ENCODE measurements around the gene PHF14. TPM values are rescaled to one million over a fixed set of nuclear protein-coding genes. Genes with fewer than 3 reads are reported as not detected.

The PHF14 gene
- total RNA-seq, 4 donors from 2014 or later: 25.3 to 52.6 (median 29.1) TPM

DNA sequence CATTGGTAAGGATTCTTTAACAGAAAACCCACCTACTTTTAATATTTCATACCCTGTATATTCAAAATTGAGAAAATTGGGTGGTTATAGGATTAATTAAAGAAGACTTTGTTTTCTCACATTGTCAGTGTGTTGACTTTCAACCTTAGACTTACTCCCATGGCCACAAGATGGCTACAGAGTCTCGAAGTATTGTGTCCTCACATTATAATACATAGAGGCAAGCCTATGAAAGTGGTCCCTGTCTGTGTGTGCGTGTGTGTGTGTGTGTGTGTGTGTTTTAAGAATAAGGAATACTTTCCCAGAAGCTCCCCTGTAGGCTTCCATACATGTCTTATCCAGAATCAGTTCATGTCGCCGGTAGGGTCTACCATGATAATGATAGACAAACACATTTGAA lies 180.0 kb downstream of the PHF14 start:
- ATAC-seq: no peak
- no peak overlapping the region for H3K27ac ChIP-seq
- WGBS, 2 donors (ENCODE audit: low coverage in 1 of 2): 90 to 92% methylated on average over 4 of the region's 4 CpGs
- no peaks in the 10 kb centered on the region for H3K36me3 ChIP-seq
- TF ChIP-seq CTCF (IDR thresholded peaks at IDR 0.05) (no peak), POLR2AphosphoS5 (IDR thresholded peaks at IDR 0.05) (no peak), POLR2A (IDR thresholded peaks at IDR 0.05) (no peak), EP300 (IDR thresholded peaks at IDR 0.05) (no peak)
- H3K4me3 ChIP-seq: no peak overlapping the region
- H3K9me3 ChIP-seq: no peaks in the 10 kb centered on the region
- H3K27me3 ChIP-seq: no peaks in the 10 kb centered on the region
- no peaks in the 10 kb centered on the region for H3K4me1 ChIP-seq

DNA sequence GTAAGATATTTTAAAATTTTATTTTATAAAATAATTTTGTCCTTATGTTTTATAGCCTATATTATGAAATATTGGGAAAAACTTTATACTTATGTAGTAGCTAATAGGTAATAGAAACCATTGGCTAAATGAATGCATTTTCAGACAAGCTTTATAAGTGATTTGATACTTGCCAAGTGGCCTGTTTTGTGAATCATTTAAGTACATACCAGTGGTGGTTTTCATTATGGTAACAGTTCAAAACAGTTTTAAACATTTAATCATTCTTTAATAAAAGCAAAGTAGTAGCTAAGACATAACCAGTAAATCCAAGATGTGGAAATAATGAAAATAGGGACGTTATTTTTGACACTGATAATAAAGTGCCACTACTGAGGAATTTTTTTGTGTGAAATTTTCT lies 182.2 kb downstream of the PHF14 start:
- H3K36me3 ChIP-seq: no peaks in the 10 kb centered on the region
- ATAC-seq: no peak
- H3K9me3 ChIP-seq: no peaks in the 10 kb centered on the region
- H3K27ac ChIP-seq: no peak overlapping the region
- no peaks in the 10 kb centered on the region for H3K27me3 ChIP-seq
- TF ChIP-seq POLR2AphosphoS5 (IDR thresholded peaks at IDR 0.05) (no peak), CTCF (IDR thresholded peaks at IDR 0.05) (no peak), EP300 (IDR thresholded peaks at IDR 0.05) (no peak), POLR2A (IDR thresholded peaks at IDR 0.05) (no peak)
- no peaks in the 10 kb centered on the region for H3K4me1 ChIP-seq
- WGBS, 2 donors (ENCODE audit: low coverage in 1 of 2): 41 to 60% methylated on average over 1 of the region's 1 CpG
- no peak overlapping the region for H3K4me3 ChIP-seq

- Histone ChIP-seq H3K36me3 (no peaks in the 10 kb centered on the region), H3K4me1 (no peaks in the 10 kb centered on the region), H3K4me3 (no peak overlapping the region), H3K27me3 (no peaks in the 10 kb centered on the region), H3K27ac (no peak overlapping the region), H3K9me3 (no peaks in the 10 kb centered on the region)
- no peak for TF ChIP-seq EP300 (IDR thresholded peaks at IDR 0.05)
- no peak for TF ChIP-seq POLR2AphosphoS5 (IDR thresholded peaks at IDR 0.05)
- TF ChIP-seq CTCF (IDR thresholded peaks at IDR 0.05): no peak
- no peak for TF ChIP-seq POLR2A (IDR thresholded peaks at IDR 0.05)
- 88 to 95% methylated on average over 1 of the region's 1 CpG for WGBS, 2 donors (ENCODE audit: low coverage in 1 of 2)
- ATAC-seq: no peak
Measured at GRCh38 chr7:11161499-11161898, 187.8 kb downstream of the PHF14 start.

GRCh38 chr7:11163220-11163619 lies 189.5 kb downstream of the PHF14 start:
- no peak overlapping the region for H3K27ac ChIP-seq
- TF ChIP-seq POLR2AphosphoS5 (IDR thresholded peaks at IDR 0.05) (no peak), POLR2A (IDR thresholded peaks at IDR 0.05) (no peak), CTCF (IDR thresholded peaks at IDR 0.05) (no peak), EP300 (IDR thresholded peaks at IDR 0.05) (no peak)
- no peaks in the 10 kb centered on the region for H3K27me3 ChIP-seq
- H3K4me3 ChIP-seq: no peak overlapping the region
- H3K4me1 ChIP-seq: no peaks in the 10 kb centered on the region
- no peaks in the 10 kb centered on the region for H3K9me3 ChIP-seq
- no peak for ATAC-seq
- no peaks in the 10 kb centered on the region for H3K36me3 ChIP-seq
- 100% methylated on average over 1 of the region's 1 CpG for WGBS, 2 donors (ENCODE audit: low coverage in 1 of 2)

DNA sequence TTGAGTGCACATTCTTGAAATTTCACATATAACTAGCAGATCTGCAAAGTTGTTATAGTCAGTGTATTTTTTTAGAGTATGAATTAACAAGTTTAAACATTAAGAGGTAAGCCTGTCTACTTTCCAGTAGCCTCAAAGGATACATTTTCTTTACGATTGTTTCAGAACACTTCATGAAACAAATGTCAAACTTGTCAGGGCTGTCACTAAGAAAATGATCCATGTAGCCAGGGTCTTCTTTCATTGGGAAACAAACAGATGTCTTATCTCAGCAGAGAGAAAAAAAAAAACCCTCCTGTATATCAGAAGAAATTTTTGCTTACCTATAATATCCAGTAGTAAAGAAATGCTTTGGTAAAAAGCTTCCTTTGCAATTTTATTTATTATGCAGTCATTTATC lies 192.4 kb downstream of the PHF14 start:
- Histone ChIP-seq H3K4me3 (no peak overlapping the region), H3K9me3 (no peaks in the 10 kb centered on the region), H3K27me3 (no peaks in the 10 kb centered on the region), H3K36me3 (no peaks in the 10 kb centered on the region), H3K4me1 (peaks cover 0 to 15% (median 0%) of the 10 kb centered on the region in 3 donors), H3K27ac (no peak overlapping the region)
- TF ChIP-seq EP300 (IDR thresholded peaks at IDR 0.05): no peak
- TF ChIP-seq POLR2A (IDR thresholded peaks at IDR 0.05): no peak
- TF ChIP-seq CTCF (IDR thresholded peaks at IDR 0.05): no peak
- 63 to 100% methylated on average over 1 of the region's 1 CpG for WGBS, 2 donors (ENCODE audit: low coverage in 1 of 2)
- no peak for ATAC-seq
